Adrenal gland (tissue), 12 donors: ENCODE data around the gene PPIL4. TPM values are rescaled to one million over a fixed set of nuclear protein-coding genes. Genes with fewer than 3 reads are reported as not detected.
"Not testable (repeated sequence)": the region's sequence is repeated elsewhere in the genome, so short reads cannot be mapped to it uniquely, and the experiment has no call there.

Experiments used
- DNase-seq, 7 donors: peaks; one replicate each; pipeline ENCODE4 v3.0.0-alpha.2; 2019 to 2020
- H3K27ac ChIP-seq, 5 donors: fragments of 200-600 bp; sonication (generic) in 4 of 5; 1 replicate in 3 of 5; 2 replicates in 2 of 5; pipeline versions ENCODE4 v1.5.1 to v1.8.0; 2016 to 2020; ENCODE audit warnings: mild to moderate bottlenecking in 1 of 5
- H3K27me3 ChIP-seq: fragments of 200-600 bp; 2 replicates; pipeline ENCODE4 v1.8.0; 2021
- H3K36me3 ChIP-seq, 2 donors: fragments of 200-600 bp; replicated peaks in 1 of 2; 1 replicate in 1 of 2; 2 replicates in 1 of 2; pipeline versions ENCODE4 v1.5.1 to v1.8.0; 2018 to 2022
- H3K4me1 ChIP-seq, 2 donors: fragments of 200-600 bp; replicated peaks in 1 of 2; 1 replicate in 1 of 2; 2 replicates in 1 of 2; pipeline versions ENCODE4 v1.5.1 to v1.8.0; 2018 to 2021
- H3K4me3 ChIP-seq, 4 donors: fragments of 200-600 bp; sonication (generic) in 3 of 4; one replicate each; pipeline ENCODE4 v1.5.1; 2016 to 2018
- H3K9me3 ChIP-seq, 3 donors: fragments of 200-600 bp; sonication (generic) in 1 of 3; replicated peaks in 1 of 3; 1 replicate in 2 of 3; 2 replicates in 1 of 3; pipeline versions ENCODE4 v1.5.1 to v1.8.0; 2016 to 2021
- POLR2A ChIP-seq, 2 donors: fragments of 450-650 bp; IDR thresholded peaks; one replicate each; pipeline ENCODE4 v1.6.1; 2017; ENCODE audit warnings: antibody characterized with exemption in 2 of 2, mild to moderate bottlenecking in 2 of 2, moderate library complexity in 1 of 2
- whole genome bisulfite sequencing, 4 donors: extraction: QIAGEN DNeasy Blood & Tissue Kit in 2 of 4; methylation state at CpG; one replicate each; pipeline versions ENCODE4 v1.1.5 to v1.1.7; 2013 to 2017; 5-methylcytosine and 5-hydroxymethylcytosine counted together
- intact Hi-C, 2 donors: fragments of 100-400 bp; cut with DNase I; formaldehyde crosslinking; loops; one replicate each; pipeline versions ENCODE4 v1.14.1 to v1.15.0; 2022 to 2023
- polyA plus RNA-seq, 3 donors: library from polyadenylated mRNA; stranded (reverse); fragments of 200-250 nt in 2 of 3; fragments of 350-450 nt in 1 of 3; fragmentation: Illumina TruSeq in 1 of 3; extraction: RNeasy Lipid Tissue Mini Kit (QIAGEN cat#74804) in 1 of 3; gene quantifications; one replicate each; pipeline ENCODE4 v1.2.3, GENCODE V29; 2013 to 2014
- total RNA-seq, 9 donors: library from RNA; depleted of rRNA in 4 of 9; stranded (reverse); fragments of >200 nt in 4 of 9; fragments of 120-200 nt in 1 of 9; fragmentation: NEBNext Ultra II Directional in 1 of 9; extraction: Animal tissue kit (Norgen Biotek cat#: 25700) in 1 of 9; gene quantifications; one replicate each; pipeline versions ENCODE4 v1.1.0 to v1.2.4, GENCODE V29; 2013 to 2023
- TF ChIP-seq, protein P1 (sequence below), 6 experiments: fragments of 450-650 bp in 4 of 6; fragments of 200-600 bp in 2 of 6; sonication (generic) in 1 of 6; IDR thresholded peaks; 1 replicate in 5 of 6; 2 replicates in 1 of 6; pipeline versions ENCODE4 v1.5.1 to v1.8.0; 2016 to 2021; ENCODE audit warnings: antibody characterized with exemption in 6 of 6, mild to moderate bottlenecking in 2 of 6, moderate library complexity in 1 of 6
- donor health status: healthy with polysubstance abuse.
- donor health status: Bipolar disorder and iron deficiency.
- donor health status: DM: yes; HTN: yes; CAD: no.
- donor health status: DM: no; HTN: no; CAD: no.
- donor health status: DM: no; HTN: no; CAD: no.
- donor health status: DM: yes; HTN: yes; CAD: no.

PPIL4 gene
- total and polyA plus RNA-seq, 12 donors: 15.1 to 56.9 (median 25.8) TPM

DNA sequence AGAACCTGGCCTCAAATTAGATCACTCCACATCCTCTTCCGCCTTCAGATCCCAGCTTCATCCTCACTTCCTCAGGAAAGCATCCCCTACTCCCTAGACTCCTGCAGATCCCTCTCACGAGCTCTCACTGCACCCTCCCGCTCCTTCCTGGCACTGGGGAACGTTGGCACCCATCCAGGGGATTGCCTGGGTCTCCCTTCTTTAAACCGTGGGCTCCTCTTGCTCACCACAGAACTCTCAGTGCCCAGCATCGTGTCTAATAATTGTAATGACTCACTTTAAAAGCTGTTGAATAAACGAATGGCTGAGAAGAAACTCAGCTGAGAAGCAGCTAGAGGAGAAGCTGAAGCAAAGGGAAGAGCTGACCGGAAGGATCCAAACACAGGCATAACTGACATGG lies 81.4 kb downstream of the PPIL4 start:
- TF ChIP-seq POLR2A (IDR thresholded peaks at IDR 0.05): no peak
- TF ChIP-seq, protein P1, sequence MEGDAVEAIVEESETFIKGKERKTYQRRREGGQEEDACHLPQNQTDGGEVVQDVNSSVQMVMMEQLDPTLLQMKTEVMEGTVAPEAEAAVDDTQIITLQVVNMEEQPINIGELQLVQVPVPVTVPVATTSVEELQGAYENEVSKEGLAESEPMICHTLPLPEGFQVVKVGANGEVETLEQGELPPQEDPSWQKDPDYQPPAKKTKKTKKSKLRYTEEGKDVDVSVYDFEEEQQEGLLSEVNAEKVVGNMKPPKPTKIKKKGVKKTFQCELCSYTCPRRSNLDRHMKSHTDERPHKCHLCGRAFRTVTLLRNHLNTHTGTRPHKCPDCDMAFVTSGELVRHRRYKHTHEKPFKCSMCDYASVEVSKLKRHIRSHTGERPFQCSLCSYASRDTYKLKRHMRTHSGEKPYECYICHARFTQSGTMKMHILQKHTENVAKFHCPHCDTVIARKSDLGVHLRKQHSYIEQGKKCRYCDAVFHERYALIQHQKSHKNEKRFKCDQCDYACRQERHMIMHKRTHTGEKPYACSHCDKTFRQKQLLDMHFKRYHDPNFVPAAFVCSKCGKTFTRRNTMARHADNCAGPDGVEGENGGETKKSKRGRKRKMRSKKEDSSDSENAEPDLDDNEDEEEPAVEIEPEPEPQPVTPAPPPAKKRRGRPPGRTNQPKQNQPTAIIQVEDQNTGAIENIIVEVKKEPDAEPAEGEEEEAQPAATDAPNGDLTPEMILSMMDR (IDR thresholded peaks at IDR 0.05): no peak
- Histone ChIP-seq H3K4me1 (peaks cover 0 to 7% of the 10 kb centered on the region in 2 donors), H3K36me3 (no peaks in the 10 kb centered on the region), H3K4me3 (no peak overlapping the region), H3K27ac (no peak overlapping the region), H3K27me3 (no peaks in the 10 kb centered on the region), H3K9me3 (no peaks in the 10 kb centered on the region)
- 57 to 63% (median 58%) methylated on average over 8 of the region's 8 CpGs for WGBS, 4 donors
- DNase-seq: no peak
- intact Hi-C loops: no loop called here

DNA sequence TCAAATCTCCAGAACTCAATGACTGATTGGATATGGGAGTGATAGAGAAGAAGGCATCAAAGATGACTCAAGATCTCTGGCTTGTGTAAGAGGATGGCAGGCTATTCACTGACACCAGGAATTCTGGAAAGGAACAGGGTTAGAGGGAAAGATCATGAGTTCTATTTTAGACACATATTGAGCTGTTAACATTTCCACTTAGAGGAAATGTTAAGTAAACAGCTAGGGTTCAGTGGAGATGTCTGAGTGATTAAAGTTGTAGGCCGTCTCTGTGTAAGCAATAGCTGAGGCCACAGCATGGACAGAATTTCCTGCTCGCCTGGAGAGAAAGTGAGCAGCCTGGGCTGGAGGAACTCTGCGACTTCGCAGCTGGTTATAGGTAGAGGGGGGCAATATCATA lies 82.1 kb downstream of the PPIL4 start:
- H3K9me3 ChIP-seq: no peaks in the 10 kb centered on the region
- no peak overlapping the region for H3K27ac ChIP-seq
- H3K4me3 ChIP-seq: no peak overlapping the region
- no peak for DNase-seq
- peaks cover 0 to 7% of the 10 kb centered on the region in 2 donors for H3K4me1 ChIP-seq
- intact Hi-C loops: no loop called here
- 53 to 94% (median 81%) methylated on average over 4 of the region's 4 CpGs for WGBS, 4 donors
- no peak for TF ChIP-seq POLR2A (IDR thresholded peaks at IDR 0.05)
- TF ChIP-seq, protein P1 (IDR thresholded peaks at IDR 0.05): no peak
- no peaks in the 10 kb centered on the region for H3K36me3 ChIP-seq
- H3K27me3 ChIP-seq: no peaks in the 10 kb centered on the region

DNA sequence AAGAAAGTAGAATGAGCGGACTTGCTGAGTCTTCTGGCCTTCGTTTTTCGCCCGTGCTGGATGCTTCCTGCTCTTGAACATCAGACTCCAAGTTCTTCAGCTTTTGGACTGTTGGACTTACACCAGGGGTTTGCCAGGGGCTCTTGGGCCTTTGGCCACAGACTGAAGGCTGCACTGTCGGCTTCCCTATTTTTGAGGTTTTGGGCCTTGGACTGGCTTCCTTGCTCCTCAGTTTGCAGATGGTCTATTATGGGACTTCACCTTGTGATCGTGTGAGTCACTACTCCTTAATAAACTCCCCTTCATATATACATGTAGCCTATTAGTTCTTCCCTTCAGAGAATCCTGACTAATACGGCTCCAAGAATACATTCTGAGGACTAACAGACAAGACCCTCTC lies 83.1 kb downstream of the PPIL4 start:
- H3K4me3 ChIP-seq, H3K9me3 ChIP-seq, H3K4me1 ChIP-seq, intact Hi-C loops, H3K36me3 ChIP-seq, H3K27me3 ChIP-seq, H3K27ac ChIP-seq: not testable (repeated sequence)
- WGBS, 4 donors: 88 to 91% (median 90%) methylated on average over 7 of the region's 7 CpGs
- peak in 2 of 7 donors; percentile 28 to 40 for DNase-seq

DNA sequence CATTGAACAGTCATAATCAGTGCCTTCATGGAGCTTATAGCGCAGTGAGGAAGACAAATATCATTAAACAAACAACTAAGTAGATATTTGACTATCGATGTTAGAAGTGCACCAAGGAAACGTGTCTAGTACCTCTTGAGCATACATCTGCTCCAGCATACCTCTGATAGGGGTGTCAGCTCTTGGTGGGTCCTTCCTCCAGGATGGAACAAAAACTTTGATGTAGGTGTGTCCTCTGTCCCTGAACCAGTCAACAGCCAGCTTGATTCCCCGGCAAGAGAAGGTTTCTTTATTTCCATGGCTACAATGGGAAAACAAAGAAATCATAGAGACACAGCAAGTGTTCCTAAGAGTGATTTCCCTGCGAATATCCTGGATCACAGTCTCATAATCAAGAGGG lies 84.2 kb downstream of the PPIL4 start:
- H3K9me3 ChIP-seq: no peaks in the 10 kb centered on the region
- H3K36me3 ChIP-seq: no peaks in the 10 kb centered on the region
- no peak for TF ChIP-seq POLR2A (IDR thresholded peaks at IDR 0.05)
- TF ChIP-seq, protein P1 (IDR thresholded peaks at IDR 0.05): no peak
- no peak overlapping the region for H3K4me3 ChIP-seq
- no peaks in the 10 kb centered on the region for H3K27me3 ChIP-seq
- intact Hi-C loops: no loop called here
- no peak overlapping the region for H3K27ac ChIP-seq
- 95 to 99% (median 95%) methylated on average over 5 of the region's 5 CpGs for WGBS, 4 donors
- no peak for DNase-seq
- H3K4me1 ChIP-seq: peaks cover 0 to 7% of the 10 kb centered on the region in 2 donors

DNA sequence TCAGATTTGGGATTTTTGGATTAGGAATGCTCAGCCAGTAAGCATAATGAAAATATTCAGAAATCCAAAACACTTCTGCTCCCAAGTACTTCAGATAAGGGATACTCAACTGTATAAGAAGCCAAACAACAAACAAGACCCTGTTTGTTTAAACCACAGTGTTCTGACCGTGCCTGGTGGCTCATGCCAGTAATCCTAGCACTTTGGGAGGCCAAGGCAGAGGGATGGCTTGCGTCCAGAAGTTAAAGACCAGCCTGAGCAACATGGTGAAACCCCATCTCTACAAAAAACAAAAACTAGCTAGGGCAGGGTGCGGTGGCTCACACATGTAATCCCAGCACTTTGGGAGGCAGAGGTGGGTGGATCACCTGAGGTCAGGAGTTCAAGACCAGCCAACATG lies 85.6 kb downstream of the PPIL4 start:
- H3K4me1 ChIP-seq, H3K36me3 ChIP-seq, H3K27ac ChIP-seq, H3K27me3 ChIP-seq, H3K4me3 ChIP-seq, intact Hi-C loops, H3K9me3 ChIP-seq, DNase-seq: not testable (repeated sequence)
- 84 to 98% (median 89%) methylated on average over 3 of the region's 3 CpGs for WGBS, 4 donors
